K562 (cell line): ENCODE data around the gene COQ7. TPM values are rescaled to one million over a fixed set of nuclear protein-coding genes. Genes with fewer than 3 reads are reported as not detected.

Experiments
- ADNP ChIP-seq: fragments of 200-800 bp; sonication (Bioruptor generic); IDR thresholded peaks from 2 replicates; pipeline ENCODE4 v1.6.1; 2016; ENCODE audit warnings: missing genetic modification characterization, missing compliant biosample characterization
- CBFB ChIP-seq: sonication (generic); formaldehyde crosslinking; IDR thresholded peaks from 2 replicates; pipeline ENCODE4 v1.4.0; 2020; ENCODE audit warnings: mild to moderate bottlenecking, missing genetic modification reagents
- CC2D1A ChIP-seq: fragments of 450-650 bp; IDR thresholded peaks from 2 replicates; pipeline ENCODE4 v1.6.1; 2017; ENCODE audit warnings: mild to moderate bottlenecking
- CREM ChIP-seq: IDR thresholded peaks from 2 replicates; pipeline ENCODE4 v1.6.1; 2014; ENCODE audit warnings: antibody characterized with exemption, low read depth
- GATA2 ChIP-seq: sonication (generic); formaldehyde crosslinking; IDR thresholded peaks from 2 replicates; pipeline ENCODE4 v1.4.0; 2020; ENCODE audit warnings: mild to moderate bottlenecking, missing genetic modification reagents
- GTF2A2 ChIP-seq: IDR thresholded peaks from 2 replicates; pipeline ENCODE4 v1.6.1; 2016; ENCODE audit warnings: mild to moderate bottlenecking, missing genetic modification characterization, missing compliant biosample characterization
- HEY1 ChIP-seq: fragments of 250-450 bp; sonication (Bioruptor Pico); IDR thresholded peaks from 2 replicates; pipeline ENCODE4 v1.5.0; 2020; ENCODE audit warnings: mild to moderate bottlenecking, moderate library complexity, borderline replicate concordance
- JUND ChIP-seq, 2 experiments: IDR thresholded peaks; 2 replicates in 1 of 2; 3 replicates in 1 of 2; pipeline ENCODE4 v1.6.1; 2011; ENCODE audit warnings: borderline replicate concordance in 2 of 2, low read depth in 2 of 2, low read length in 2 of 2, improper control_type of control experiment in 1 of 2, missing biosample characterization in 1 of 2, missing genetic modification characterization in 1 of 2, missing genetic modification reagents in 1 of 2
- MAFF ChIP-seq: IDR thresholded peaks from 2 replicates; pipeline ENCODE4 v1.6.1; 2012; ENCODE audit warnings: low read length, improper control_type of control experiment
- MXI1 ChIP-seq: IDR thresholded peaks from 2 replicates; pipeline ENCODE4 v1.6.1; 2011; ENCODE audit warnings: low read depth, mild to moderate bottlenecking, improper control_type of control experiment, low read length
- PYGO2 ChIP-seq: fragments of 450-650 bp; IDR thresholded peaks from 2 replicates; pipeline ENCODE4 v1.6.1; 2016; ENCODE audit warnings: mild to moderate bottlenecking, missing genetic modification characterization, moderate library complexity, missing compliant biosample characterization
- RNF2 ChIP-seq: sonication (generic); IDR thresholded peaks from 2 replicates; pipeline ENCODE4 v1.6.1; 2016
- SETDB1 ChIP-seq: IDR thresholded peaks from one replicate; pipeline ENCODE4 v1.6.1; 2012; ENCODE audit warnings: low read length, control low read depth, inconsistent platforms
- SMAD2 ChIP-seq: fragments of 150-350 bp; IDR thresholded peaks from 2 replicates; pipeline ENCODE4 v1.6.1; 2014; ENCODE audit warnings: low read depth, mild to moderate bottlenecking, low read length
- ZBTB26 ChIP-seq: fragments of 450-650 bp; formaldehyde crosslinking; IDR thresholded peaks from 2 replicates; pipeline ENCODE4 v1.4.0; 2022; ENCODE audit warnings: missing genetic modification characterization
- ZNF263 ChIP-seq: sonication (generic); formaldehyde crosslinking; IDR thresholded peaks from 2 replicates; pipeline ENCODE4 v1.8.0; 2022; ENCODE audit warnings: mild to moderate bottlenecking, missing genetic modification reagents, borderline replicate concordance
- ZNF644 ChIP-seq: fragments of 200-800 bp; sonication (Bioruptor generic); IDR thresholded peaks from 2 replicates; pipeline ENCODE4 v1.6.1; 2016; ENCODE audit warnings: low read depth, missing genetic modification characterization, missing compliant biosample characterization
- ZNF76 ChIP-seq: fragments of 250-450 bp; sonication (Bioruptor Pico); IDR thresholded peaks from 2 replicates; pipeline ENCODE4 v1.4.0; 2020; ENCODE audit warnings: mild to moderate bottlenecking, moderate library complexity, borderline replicate concordance
- polyA plus RNA-seq, 8 experiments: library from polyadenylated mRNA; depleted of rRNA in 4 of 8; stranded (reverse) in 5 of 8; unstranded in 3 of 8; fragments of >200 nt; fragmentation: Nextera tagmentation in 2 of 8; fragmentation: Illumina TruSeq in 1 of 8; extraction: Ambion mirVana in 2 of 8; extraction: Trizol in 1 of 8; gene quantifications; 2 replicates each; pipeline versions ENCODE4 v1.2.1 to v1.2.3, GENCODE V29; 2011 to 2014; ENCODE audit warnings: inconsistent platforms in 1 of 8, missing spikeins in 1 of 8
- total RNA-seq, 7 experiments: library from RNA; depleted of rRNA in 6 of 7; stranded (reverse); fragments of >200 nt in 6 of 7; fragmentation: Illumina TruSeq in 2 of 7; extraction: Trizol in 2 of 7; gene quantifications; 2 replicates each; pipeline versions ENCODE4 v1.2.1 to v1.2.3, GENCODE V29; 2011 to 2021; ENCODE audit warnings: low replicate concordance in 1 of 7
- TF ChIP-seq, protein P1 (sequence below): fragments of 450-650 bp; IDR thresholded peaks from 2 replicates; pipeline ENCODE4 v1.6.1; 2014; ENCODE audit warnings: low read depth, mild to moderate bottlenecking, moderate library complexity, borderline replicate concordance
- TF ChIP-seq, protein P2 (sequence below), 2 experiments: fragments of 450-650 bp; conservative IDR thresholded peaks; 2 replicates each; pipeline ENCODE4 v1.6.1; 2017; ENCODE audit warnings: mild to moderate bottlenecking in 2 of 2, moderate library complexity in 2 of 2
- TF ChIP-seq, protein P3 (sequence below): fragments of 200-400 bp; formaldehyde crosslinking; IDR thresholded peaks from 2 replicates; pipeline ENCODE4 v1.6.1; 2017; ENCODE audit warnings: mild to moderate bottlenecking, low read depth, low read length, moderate library complexity

COQ7 gene
- total and polyA plus RNA-seq, 9 of the 15 experiments (the other 6 are each of a cell fraction or from before 2014, with no cell fraction given), result 2.3 to 26.1 (median 15.2) TPM

DNA sequence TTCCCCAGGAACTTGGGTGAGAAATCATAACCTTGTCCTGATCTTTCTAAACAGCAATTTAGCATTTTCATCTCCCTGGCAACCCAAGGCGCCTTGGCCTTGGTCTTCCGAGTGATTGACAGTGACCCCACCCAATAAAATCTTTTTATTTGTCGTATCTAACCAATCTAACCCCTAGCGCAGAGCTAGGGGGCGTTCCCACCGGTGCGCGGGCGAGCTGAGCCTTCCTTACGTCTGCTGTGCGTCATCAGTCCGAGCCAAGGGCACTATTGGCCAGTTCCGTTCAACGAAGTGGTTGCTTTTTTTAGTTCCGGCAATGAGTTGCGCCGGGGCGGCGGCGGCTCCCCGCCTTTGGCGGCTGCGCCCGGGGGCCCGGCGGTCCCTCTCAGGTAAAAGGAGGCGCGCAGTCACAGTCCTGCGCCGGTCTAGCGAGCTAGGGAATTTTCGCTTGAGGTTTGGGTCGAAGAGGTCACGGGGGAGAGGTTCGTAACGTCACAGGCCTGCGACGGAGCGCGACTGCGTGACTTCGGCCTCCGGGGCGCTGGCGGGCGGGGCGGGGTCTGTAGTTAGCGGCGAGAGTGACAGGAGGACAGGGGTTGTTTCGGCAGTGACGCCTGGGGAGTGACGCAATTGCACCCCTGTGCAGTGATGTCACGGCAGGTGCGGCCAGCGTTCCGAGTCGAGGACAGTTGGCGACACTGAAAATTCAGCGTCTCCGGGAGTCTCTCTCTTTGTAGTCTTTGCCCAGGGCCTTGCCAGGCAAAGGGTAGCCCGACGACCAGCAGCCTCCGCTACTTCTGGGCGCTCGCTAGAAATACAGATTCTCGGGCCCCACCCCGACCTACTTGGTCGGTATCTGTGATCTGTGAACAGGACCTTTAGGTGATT is at the start of gene COQ7 (continued):
- TF ChIP-seq HEY1 (CRISPR knock-in tag), result no peak
- TF ChIP-seq, protein P1, sequence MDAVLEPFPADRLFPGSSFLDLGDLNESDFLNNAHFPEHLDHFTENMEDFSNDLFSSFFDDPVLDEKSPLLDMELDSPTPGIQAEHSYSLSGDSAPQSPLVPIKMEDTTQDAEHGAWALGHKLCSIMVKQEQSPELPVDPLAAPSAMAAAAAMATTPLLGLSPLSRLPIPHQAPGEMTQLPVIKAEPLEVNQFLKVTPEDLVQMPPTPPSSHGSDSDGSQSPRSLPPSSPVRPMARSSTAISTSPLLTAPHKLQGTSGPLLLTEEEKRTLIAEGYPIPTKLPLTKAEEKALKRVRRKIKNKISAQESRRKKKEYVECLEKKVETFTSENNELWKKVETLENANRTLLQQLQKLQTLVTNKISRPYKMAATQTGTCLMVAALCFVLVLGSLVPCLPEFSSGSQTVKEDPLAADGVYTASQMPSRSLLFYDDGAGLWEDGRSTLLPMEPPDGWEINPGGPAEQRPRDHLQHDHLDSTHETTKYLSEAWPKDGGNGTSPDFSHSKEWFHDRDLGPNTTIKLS, result peak; percentile 58; the same call in 1 of the 2 replicates
- 0 out of 2 replicates have a peak, but pooled peaks have one; percentile 30 for TF ChIP-seq CBFB
- no peak for TF ChIP-seq PYGO2 (tag)
- no peak for TF ChIP-seq ZBTB26 (CRISPR knock-in tag)
- TF ChIP-seq, protein P2, sequence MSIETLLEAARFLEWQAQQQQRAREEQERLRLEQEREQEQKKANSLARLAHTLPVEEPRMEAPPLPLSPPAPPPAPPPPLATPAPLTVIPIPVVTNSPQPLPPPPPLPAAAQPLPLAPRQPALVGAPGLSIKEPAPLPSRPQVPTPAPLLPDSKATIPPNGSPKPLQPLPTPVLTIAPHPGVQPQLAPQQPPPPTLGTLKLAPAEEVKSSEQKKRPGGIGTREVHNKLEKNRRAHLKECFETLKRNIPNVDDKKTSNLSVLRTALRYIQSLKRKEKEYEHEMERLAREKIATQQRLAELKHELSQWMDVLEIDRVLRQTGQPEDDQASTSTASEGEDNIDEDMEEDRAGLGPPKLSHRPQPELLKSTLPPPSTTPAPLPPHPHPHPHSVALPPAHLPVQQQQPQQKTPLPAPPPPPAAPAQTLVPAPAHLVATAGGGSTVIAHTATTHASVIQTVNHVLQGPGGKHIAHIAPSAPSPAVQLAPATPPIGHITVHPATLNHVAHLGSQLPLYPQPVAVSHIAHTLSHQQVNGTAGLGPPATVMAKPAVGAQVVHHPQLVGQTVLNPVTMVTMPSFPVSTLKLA (conservative IDR thresholded peaks at IDR 0.05), result peak; percentile 91 to 97
- TF ChIP-seq MXI1, result peak; percentile 94
- TF ChIP-seq SMAD2, result no peak
- TF ChIP-seq ZNF263 (CRISPR knock-in tag), result peak; percentile 27; the same call in 1 of the 2 replicates
- no peak for TF ChIP-seq ZNF76
- TF ChIP-seq CC2D1A, result peak; percentile 65; the same call in 1 of the 2 replicates
- no peak for TF ChIP-seq ADNP (tag)
- peak; percentile 96 for TF ChIP-seq CREM
- TF ChIP-seq ZNF644, result no peak
- TF ChIP-seq RNF2, result no peak
- peak; percentile 37; the same call in 1 of the 2 replicates for TF ChIP-seq GATA2 (CRISPR knock-in tag)
- no peak for TF ChIP-seq GTF2A2 (tag)
- peak; percentile 84 for TF ChIP-seq JUND (IDR thresholded peaks at IDR 0.05; ENCODE audit: borderline replicate concordance, low read depth, low read length)
- TF ChIP-seq JUND (tag; IDR thresholded peaks at IDR 0.05; ENCODE audit: borderline replicate concordance, low read depth, low read length), result peak; percentile 76; the same call in 2 of the 3 replicates
- TF ChIP-seq SETDB1, result no peak
- TF ChIP-seq MAFF, result 0 out of 2 replicates have a peak, but pooled peaks have one; percentile 5
- TF ChIP-seq, protein P3, sequence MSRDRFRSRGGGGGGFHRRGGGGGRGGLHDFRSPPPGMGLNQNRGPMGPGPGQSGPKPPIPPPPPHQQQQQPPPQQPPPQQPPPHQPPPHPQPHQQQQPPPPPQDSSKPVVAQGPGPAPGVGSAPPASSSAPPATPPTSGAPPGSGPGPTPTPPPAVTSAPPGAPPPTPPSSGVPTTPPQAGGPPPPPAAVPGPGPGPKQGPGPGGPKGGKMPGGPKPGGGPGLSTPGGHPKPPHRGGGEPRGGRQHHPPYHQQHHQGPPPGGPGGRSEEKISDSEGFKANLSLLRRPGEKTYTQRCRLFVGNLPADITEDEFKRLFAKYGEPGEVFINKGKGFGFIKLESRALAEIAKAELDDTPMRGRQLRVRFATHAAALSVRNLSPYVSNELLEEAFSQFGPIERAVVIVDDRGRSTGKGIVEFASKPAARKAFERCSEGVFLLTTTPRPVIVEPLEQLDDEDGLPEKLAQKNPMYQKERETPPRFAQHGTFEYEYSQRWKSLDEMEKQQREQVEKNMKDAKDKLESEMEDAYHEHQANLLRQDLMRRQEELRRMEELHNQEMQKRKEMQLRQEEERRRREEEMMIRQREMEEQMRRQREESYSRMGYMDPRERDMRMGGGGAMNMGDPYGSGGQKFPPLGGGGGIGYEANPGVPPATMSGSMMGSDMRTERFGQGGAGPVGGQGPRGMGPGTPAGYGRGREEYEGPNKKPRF, result no peak
